GM12892 (cell line): Measurements from ENCODE around the gene MAFB.

Source experiments
- DNase-seq: peaks from one replicate; pipeline ENCODE4 v3.0.0; 2011; ENCODE audit not compliant: insufficient read length
- FAIRE-seq: peaks from 2 replicates; lab custom pipeline; 2011; peaks lifted over from hg19 to GRCh38; lab: Jason Lieb, UNC
- POLR2A ChIP-seq: IDR thresholded peaks from 2 replicates; pipeline ENCODE4 v1.6.1; 2011; ENCODE audit warnings: low read depth, low read length, control low read depth
- POLR2AphosphoS5 ChIP-seq: IDR thresholded peaks from 2 replicates; pipeline ENCODE4 v1.6.1; 2011; ENCODE audit warnings: low read depth, low read length, control low read depth
- TAF1 ChIP-seq: IDR thresholded peaks from 2 replicates; pipeline ENCODE4 v1.6.1; 2011; ENCODE audit warnings: low read depth, mild to moderate bottlenecking, control low read depth, low read length, borderline replicate concordance

MAFB gene

DNA sequence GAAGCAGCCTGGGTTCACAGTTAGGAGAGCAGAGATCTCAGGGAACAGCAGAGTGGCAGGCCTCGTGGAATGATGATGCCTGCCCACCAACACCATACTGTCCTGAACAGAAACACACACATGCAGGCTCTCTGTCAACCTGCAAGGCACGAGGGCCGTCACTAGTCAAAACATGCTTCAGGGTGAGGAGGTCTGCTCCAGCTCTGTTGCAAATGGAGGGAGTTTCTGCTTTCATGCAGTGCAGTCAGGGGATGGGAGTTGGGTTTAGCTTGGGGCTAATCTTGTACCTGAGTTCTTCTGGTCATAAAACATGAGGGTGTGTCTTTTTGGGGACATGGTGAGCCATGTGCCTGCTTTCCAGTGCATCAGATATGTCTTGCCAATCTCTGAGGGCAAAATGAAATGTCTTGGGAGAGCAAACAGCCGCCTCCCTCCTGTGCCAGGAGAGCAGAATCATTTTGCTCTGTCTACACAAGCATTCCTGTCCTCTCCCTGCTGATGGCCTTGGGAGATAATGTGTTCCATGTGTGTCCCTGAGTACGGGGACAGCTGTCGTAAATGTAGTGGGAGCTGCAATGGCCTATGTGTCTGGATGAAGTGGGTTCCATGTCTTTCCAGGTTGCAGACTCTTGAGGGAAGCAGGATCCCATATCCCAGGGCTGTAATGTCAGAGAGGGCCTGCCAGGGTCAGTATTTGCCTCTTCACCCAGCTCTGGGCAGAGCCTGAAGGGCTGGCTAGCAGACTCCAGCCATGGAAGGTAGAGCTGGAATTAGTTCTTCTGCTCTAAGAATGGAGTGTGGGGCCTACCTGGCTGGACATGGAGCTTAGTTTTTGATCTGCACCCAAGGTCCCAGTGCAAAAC is 40.6 kb downstream of the MAFB start:
- DNase-seq (no peak), FAIRE-seq (no peak)

DNA sequence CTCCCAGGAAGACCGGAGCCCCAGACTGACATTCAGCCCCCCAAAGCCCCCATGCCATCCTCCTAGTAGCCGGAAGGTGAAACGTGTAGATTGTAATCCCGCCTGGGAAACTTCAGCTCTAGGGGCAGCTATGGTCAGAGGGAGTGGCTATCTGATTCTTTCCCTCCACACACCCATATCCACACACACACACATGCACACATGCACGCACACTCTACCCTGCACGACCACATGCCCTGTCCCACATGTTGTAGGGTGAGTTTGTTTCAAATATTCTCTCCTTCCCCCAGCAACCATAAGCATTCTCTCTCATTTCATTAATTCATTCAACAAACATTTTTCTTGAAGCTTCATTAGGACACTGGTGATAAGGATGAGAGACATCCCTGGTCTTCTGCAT is 42.2 kb downstream of the MAFB start:
- DNase-seq (no peak), FAIRE-seq (no peak)
- TF ChIP-seq TAF1 (no peak), POLR2A (no peak), POLR2AphosphoS5 (no peak)

More for the DNA sequence above, 40.6 kb downstream of the MAFB start:
- TF ChIP-seq POLR2AphosphoS5 (no peak), POLR2A (no peak), TAF1 (no peak)

DNA sequence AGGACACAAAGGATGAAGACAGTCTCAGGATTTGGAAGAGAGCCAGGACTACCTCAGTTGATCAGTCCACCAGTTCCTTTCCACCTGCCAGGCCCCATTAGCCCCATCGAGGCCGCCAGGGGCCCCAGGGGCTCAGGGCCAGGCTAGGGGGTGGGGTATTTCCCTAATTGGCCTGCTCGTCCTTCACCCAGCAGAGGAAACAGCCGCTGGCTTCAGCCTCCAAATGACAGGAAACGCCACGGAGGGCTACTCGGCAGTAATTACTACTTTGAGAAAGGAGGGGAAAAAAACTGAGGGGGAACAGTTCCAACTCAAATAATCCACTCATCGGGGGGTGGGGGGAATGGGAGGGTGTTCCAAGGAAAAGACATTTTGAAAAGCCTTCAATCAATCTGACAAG is 42.7 kb downstream of the MAFB start:
- FAIRE-seq (no peak), DNase-seq (no peak)
- no peak for TF ChIP-seq TAF1

DNA sequence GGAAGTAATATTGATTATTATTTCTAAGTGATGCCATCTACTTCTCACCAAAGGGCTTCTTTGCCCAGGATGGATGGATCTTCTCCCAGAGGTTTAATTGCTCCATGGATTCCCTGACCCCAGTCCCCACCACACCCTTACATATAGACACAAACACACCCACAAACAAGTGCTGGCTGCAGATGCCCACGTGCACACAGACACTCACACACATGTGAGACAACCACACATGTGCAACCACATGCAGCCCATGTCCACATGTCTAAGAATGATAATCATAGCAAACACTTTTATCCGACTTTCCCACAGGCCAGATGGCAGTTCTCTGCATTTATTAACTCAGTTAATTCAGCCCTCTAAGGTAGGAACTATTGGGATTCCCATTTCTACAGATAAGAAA is 44.2 kb downstream of the MAFB start:
- TF ChIP-seq TAF1 (no peak), POLR2AphosphoS5 (no peak), POLR2A (no peak)
- no peak for FAIRE-seq
- no peak for DNase-seq

DNA sequence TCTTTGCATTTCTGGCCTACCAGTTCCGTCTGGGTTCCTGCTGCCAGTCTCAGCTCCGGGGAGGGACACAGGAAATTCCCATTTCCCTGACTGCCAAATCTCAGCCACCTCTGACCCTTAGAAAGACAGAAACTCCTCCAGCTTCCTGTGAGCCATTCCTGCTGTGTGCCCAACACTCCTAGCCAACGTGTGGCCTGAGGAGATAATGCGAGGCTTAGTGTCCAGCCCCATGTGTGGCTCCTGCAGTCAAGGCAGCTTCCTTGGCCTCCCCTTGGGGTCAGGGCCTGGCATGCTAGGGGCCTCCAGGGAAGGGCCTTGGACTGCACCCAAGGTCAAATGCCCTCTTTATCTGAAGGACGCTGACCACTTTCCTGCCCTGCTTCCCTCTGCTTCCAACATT is 45.1 kb downstream of the MAFB start:
- no peak for DNase-seq
- TF ChIP-seq POLR2A: no peak
- no peak for TF ChIP-seq POLR2AphosphoS5
- no peak for TF ChIP-seq TAF1
- FAIRE-seq: no peak

DNA sequence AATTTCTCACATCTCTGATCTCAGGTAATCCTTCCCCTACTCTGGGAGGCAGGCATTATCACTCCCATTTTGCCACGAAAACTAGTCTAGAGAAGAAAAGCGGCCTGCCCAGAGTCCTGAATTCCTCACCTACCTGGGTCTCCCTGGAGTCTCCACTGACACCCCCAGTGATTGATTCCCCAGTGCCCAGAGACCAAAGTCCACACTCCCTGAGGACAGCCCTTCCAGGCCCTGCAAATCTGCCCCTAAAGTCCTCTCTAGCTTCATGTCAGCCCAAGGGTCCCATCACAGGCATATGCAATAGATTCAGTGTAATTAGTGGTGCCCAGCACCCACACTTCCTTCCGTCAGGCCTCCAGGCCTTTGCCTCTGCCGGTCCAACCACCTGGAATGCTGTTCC is 47.2 kb downstream of the MAFB start:
- DNase-seq: no peak
- TF ChIP-seq POLR2A (no peak), TAF1 (no peak), POLR2AphosphoS5 (no peak)
- FAIRE-seq: no peak

DNA sequence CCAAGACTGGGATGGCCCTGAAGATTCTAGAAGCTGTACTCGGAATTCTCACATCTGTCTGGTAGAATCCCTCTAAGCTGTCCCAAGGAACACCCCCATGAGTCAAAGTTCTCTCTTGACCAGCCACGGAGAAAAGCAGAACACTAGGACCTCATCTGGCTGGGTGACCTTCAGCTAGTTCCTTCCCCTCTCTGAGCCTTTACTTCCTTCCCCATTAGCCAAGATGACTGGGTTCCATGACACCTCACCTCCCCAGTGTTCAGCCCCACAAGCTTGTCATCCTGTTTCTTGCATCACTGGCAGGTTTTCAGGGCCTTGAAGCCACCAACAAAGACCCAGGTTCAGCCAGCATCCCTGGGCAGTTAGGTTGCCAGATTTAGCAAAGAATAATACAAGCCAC is 47.8 kb downstream of the MAFB start:
- TF ChIP-seq POLR2A (no peak), POLR2AphosphoS5 (no peak), TAF1 (no peak)
- DNase-seq: no peak
- no peak for FAIRE-seq

DNA sequence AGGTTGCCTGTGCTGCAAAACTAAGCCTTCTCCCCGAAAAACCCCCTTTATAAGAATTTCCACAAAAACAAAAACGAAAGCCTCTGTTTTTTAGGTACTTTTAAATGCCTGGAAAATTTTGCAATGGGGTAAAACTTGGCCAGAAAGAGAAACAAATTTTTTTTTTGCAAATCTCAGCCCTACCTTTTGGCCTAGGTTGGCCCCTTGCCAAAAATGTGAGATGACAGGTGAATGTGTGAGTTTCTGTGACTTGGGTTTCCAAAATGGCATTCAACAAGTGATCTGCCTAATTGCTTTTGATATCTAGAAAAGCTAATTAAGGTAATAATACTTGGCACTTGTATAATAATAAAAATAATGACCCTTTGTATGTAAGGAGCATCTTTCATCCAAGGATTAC is 48.4 kb downstream of the MAFB start:
- DNase-seq: no peak
- no peak for FAIRE-seq
- TF ChIP-seq POLR2A (no peak), TAF1 (no peak), POLR2AphosphoS5 (no peak)

DNA sequence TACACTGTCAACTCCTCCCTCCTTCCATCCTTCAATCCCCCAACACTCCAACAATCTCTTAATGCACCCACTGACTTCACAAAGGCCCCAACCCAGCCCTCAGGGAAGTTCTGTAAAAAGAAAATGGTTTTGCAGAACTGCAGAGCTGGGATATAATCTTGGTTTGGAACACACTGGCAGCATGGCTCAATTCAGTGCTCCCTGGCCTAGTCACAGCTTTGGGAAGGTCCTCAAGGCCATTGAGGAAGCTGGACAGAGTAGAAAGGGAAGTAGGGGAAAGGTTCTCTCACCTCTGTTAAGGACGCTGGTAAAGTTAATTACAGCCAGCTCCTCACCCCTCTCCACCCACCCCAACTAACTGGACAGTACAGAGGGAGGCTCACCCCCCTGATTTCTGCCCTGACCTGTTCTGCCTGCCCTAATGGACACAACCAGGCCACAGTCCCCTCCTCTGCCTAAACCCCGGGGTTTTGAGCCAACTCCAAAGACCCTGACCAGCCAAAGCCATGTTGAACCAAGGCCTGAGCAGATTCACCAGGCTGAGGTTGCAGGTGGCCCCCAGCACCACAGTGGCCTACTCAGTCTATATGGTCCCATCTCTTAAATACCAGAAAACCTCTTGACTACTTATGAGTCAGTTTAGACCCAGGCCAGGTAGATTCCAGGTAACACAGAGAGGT is 49.2 kb downstream of the MAFB start:
- no peak for DNase-seq
- TF ChIP-seq TAF1: no peak
- no peak for TF ChIP-seq POLR2AphosphoS5
- TF ChIP-seq POLR2A: no peak
- no peak for FAIRE-seq

DNA sequence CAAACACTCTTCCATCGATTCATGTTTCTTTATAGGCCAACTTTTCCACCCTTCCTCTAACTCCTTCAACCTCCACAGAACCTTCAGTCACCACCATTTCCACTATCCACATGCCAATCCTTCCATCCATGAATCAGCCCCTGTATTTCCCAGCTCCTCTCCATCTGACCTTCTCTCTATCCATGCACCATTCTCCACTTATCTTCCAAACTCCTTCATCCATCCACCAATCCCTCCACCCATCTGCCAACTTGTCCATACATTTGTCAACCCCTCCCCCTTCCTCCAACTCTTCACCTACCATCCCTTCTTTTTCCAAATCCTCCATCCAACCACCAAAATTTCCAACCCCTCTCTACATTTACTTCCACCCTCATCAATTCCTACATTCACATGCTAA is 49.9 kb downstream of the MAFB start:
- no peak for FAIRE-seq
- no peak for TF ChIP-seq POLR2AphosphoS5
- no peak for TF ChIP-seq TAF1
- TF ChIP-seq POLR2A: no peak
- DNase-seq: no peak

DNA sequence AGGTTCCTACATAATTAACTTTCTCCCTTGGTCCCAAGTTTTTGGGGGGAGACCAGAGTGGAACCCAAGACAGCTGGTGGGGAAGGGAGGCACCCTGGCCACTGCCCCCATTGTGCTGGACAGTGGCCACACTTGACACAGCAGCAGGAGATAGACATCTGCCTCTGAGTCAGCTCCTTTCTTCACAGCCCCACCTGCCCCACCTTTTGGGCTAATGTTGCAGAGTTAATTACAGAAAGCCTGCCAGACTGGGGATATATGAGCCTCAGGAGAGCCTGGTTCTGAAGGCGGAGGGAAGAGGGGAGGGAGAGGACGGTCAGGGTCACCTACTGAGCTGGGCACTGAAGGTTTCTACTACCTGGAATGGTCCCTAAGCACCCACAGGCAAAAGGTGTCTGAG is 50.6 kb downstream of the MAFB start:
- TF ChIP-seq TAF1 (no peak), POLR2AphosphoS5 (no peak), POLR2A (no peak)
- DNase-seq (no peak), FAIRE-seq (no peak)

DNA sequence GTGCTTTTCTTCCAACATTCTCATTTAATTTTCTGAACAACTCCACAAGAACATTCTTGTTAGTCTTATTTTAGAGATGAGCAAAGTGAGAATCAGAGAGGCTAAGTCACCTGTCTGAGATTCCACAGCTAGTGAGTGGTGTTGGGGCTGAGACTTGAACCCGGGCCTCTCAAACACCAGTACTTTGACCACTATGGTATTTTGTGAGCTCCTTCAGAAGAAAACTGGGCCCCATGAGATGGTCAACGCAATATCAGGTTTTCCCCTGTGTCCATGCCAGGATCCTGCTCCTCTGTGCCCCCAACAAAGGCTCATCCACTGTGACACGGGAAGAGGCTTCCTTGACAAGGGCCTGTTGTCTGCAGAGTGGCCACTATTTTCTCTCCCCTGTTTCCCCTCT is 51.9 kb downstream of the MAFB start:
- no peak for DNase-seq
- FAIRE-seq: no peak
- TF ChIP-seq TAF1 (no peak), POLR2A (no peak), POLR2AphosphoS5 (no peak)
